Stromal cell of bone marrow (primary cell): ENCODE data around the gene IGFBP7.

Source experiments
- DNase-seq: peaks from one replicate; pipeline ENCODE4 v3.0.0-alpha.2; 2012; ENCODE audit warnings: low read depth

The IGFBP7 gene

GRCh38 chr4:57040510-57040909 lies 69.7 kb downstream of the IGFBP7 start:
- DNase-seq = no peak

- DNase-seq = no peak
These were observed 70.8 kb downstream of the IGFBP7 start for GRCh38 chr4:57039345-57039744.

GRCh38 chr4:57037982-57038604 lies 72.1 kb downstream of the IGFBP7 start:
- DNase-seq = no peak

GRCh38 chr4:57034520-57034919 lies 75.7 kb downstream of the IGFBP7 start:
- no peak for DNase-seq

- peak; percentile 80 for DNase-seq
These were observed 87.1 kb downstream of the IGFBP7 start for GRCh38 chr4:57023104-57023503.

- DNase-seq = peak; percentile 70
These were observed 89.6 kb downstream of the IGFBP7 start for GRCh38 chr4:57020467-57021101.

- DNase-seq = no peak
These were observed 91.2 kb downstream of the IGFBP7 start for GRCh38 chr4:57018980-57019379.

- DNase-seq = no peak
These were observed 96.6 kb downstream of the IGFBP7 start for GRCh38 chr4:57013543-57014120.

- DNase-seq = no peak
These were observed 110.4 kb downstream of the IGFBP7 start for GRCh38 chr4:56999751-57000150.

- DNase-seq = peak; percentile 93
These were observed 114.7 kb downstream of the IGFBP7 start for GRCh38 chr4:56995525-56995924.

GRCh38 chr4:56990109-56990905 lies 119.9 kb downstream of the IGFBP7 start:
- no peak for DNase-seq

- DNase-seq = no peak
These were observed 123.2 kb downstream of the IGFBP7 start for GRCh38 chr4:56986952-56987351.

- DNase-seq = no peak
These were observed 124.0 kb downstream of the IGFBP7 start for GRCh38 chr4:56986192-56986591.

GRCh38 chr4:56981795-56982201 lies 128.4 kb downstream of the IGFBP7 start:
- DNase-seq = no peak
